Measurements from ENCODE around the gene COL28A1. TPM values are rescaled to one million over a fixed set of nuclear protein-coding genes. Genes with fewer than 3 reads are reported as not detected.

COL28A1 gene
- polyA plus RNA-seq, 3 donors: not detected

DNA sequence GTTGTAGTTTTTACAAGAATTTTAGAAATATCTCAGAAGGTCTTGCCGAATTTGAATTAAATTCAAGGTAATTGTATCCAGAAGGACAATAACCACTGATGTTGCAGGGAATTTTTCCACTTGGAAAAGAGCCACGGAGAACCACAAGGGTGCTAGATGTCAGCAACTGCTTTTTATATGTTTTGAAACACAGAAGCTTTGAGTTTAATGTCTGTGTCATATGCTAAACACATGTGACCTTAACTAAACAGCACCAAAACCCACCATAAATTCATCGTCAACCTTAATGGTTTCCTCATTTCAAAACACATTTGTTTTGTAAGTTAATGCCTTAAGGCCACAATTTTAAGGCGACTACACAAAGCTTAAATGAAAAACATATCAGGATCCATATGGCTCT is 106.9 kb downstream of the COL28A1 start:
- H3K27ac ChIP-seq (ENCODE audit: low read depth in 1 of 2, low read length in 2 of 2): no peak overlapping the region
- no peak for DNase-seq
- H3K4me1 ChIP-seq (ENCODE audit: control insufficient read depth in 1 of 2, insufficient read depth in 2 of 2, low read length in 2 of 2): peaks cover 3% of the 10 kb centered on the region in 2 donors
- no peak overlapping the region for H2AFZ ChIP-seq (ENCODE audit: insufficient read depth, low read depth, low read length, poor library complexity, severe bottlenecking)
- WGBS (ENCODE audit: insufficient coverage): 60% methylated on average over 1 of the region's 4 CpGs
- intact Hi-C loops (cut with micrococcal nuclease): no loop called here
- Mint-ChIP-seq H3K4me1 (peaks cover 2% of the 10 kb centered on the region), H3K36me3 (no peaks in the 10 kb centered on the region), H3K9me3 (peaks cover 0 to 2% (median 0%) of the 10 kb centered on the region in 7 donors), H3K27ac (no peak overlapping the region), H3K27me3 (ENCODE audit: low read depth in 3 of 3) (peaks cover 0 to 2% (median 0%) of the 10 kb centered on the region in 3 donors), H3K4me3 (no peak overlapping the region)
- TF ChIP-seq, protein P1, sequence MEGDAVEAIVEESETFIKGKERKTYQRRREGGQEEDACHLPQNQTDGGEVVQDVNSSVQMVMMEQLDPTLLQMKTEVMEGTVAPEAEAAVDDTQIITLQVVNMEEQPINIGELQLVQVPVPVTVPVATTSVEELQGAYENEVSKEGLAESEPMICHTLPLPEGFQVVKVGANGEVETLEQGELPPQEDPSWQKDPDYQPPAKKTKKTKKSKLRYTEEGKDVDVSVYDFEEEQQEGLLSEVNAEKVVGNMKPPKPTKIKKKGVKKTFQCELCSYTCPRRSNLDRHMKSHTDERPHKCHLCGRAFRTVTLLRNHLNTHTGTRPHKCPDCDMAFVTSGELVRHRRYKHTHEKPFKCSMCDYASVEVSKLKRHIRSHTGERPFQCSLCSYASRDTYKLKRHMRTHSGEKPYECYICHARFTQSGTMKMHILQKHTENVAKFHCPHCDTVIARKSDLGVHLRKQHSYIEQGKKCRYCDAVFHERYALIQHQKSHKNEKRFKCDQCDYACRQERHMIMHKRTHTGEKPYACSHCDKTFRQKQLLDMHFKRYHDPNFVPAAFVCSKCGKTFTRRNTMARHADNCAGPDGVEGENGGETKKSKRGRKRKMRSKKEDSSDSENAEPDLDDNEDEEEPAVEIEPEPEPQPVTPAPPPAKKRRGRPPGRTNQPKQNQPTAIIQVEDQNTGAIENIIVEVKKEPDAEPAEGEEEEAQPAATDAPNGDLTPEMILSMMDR (IDR thresholded peaks at IDR 0.05): no peak
- H3K27me3 ChIP-seq (ENCODE audit: control insufficient read depth in 2 of 2, insufficient read depth in 2 of 2, low read length in 2 of 2): no peaks in the 10 kb centered on the region
- no peaks in the 10 kb centered on the region for H4K20me1 ChIP-seq (ENCODE audit: insufficient read depth, low read length)
- no peaks in the 10 kb centered on the region for H3K9me3 ChIP-seq (replicated peaks in 1 of 2; ENCODE audit: control insufficient read depth in 1 of 2, insufficient read depth in 1 of 2, low read length in 2 of 2)
- H3K4me2 ChIP-seq (replicated peaks; ENCODE audit: extremely low read depth, low read length, poor library complexity, severe bottlenecking): no peak overlapping the region
- no peak overlapping the region for H3K4me3 ChIP-seq (replicated peaks in 1 of 3; ENCODE audit: low read depth in 2 of 3, low read length in 3 of 3)
- no peak overlapping the region for H3K9ac ChIP-seq (ENCODE audit: insufficient read depth, low read length, poor library complexity, severe bottlenecking)
- H3K79me2 ChIP-seq (ENCODE audit: insufficient read depth, low read length): no peaks in the 10 kb centered on the region
- no peaks in the 10 kb centered on the region for H3K36me3 ChIP-seq (replicated peaks in 1 of 2; ENCODE audit: control insufficient read depth in 1 of 2, insufficient read depth in 2 of 2, low read length in 2 of 2)

DNA sequence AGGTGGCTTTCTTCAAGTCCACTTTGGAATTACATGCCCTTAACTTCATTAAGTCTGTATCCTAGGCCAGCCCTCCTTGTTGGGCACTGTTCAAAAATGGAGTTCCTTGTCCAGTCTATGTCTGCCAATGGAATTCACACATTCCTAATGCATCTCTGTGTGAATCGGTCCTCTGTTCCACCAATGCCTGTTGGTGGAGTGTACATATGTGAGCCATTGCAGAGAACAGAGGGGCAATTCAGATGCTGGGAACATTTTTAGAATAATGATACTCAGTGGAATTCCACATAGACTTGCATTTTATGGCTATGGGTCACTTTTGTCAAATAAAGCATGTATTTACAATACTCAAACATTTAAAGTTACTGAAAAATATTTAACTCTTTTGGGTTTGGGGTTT is 108.3 kb downstream of the COL28A1 start:
- Mint-ChIP-seq H3K27me3 (ENCODE audit: low read depth in 3 of 3) (peaks cover 0 to 2% (median 0%) of the 10 kb centered on the region in 3 donors), H3K4me1 (peaks cover 2% of the 10 kb centered on the region), H3K27ac (no peak overlapping the region), H3K9me3 (peaks cover 0 to 2% (median 0%) of the 10 kb centered on the region in 7 donors), H3K36me3 (no peaks in the 10 kb centered on the region), H3K4me3 (no peak overlapping the region)
- no peaks in the 10 kb centered on the region for H3K79me2 ChIP-seq (ENCODE audit: insufficient read depth, low read length)
- no peak overlapping the region for H3K4me3 ChIP-seq (replicated peaks in 1 of 3; ENCODE audit: low read depth in 2 of 3, low read length in 3 of 3)
- no peaks in the 10 kb centered on the region for H3K27me3 ChIP-seq (ENCODE audit: control insufficient read depth in 2 of 2, insufficient read depth in 2 of 2, low read length in 2 of 2)
- H3K9me3 ChIP-seq (replicated peaks in 1 of 2; ENCODE audit: control insufficient read depth in 1 of 2, insufficient read depth in 1 of 2, low read length in 2 of 2): no peaks in the 10 kb centered on the region
- H3K27ac ChIP-seq (ENCODE audit: low read depth in 1 of 2, low read length in 2 of 2): no peak overlapping the region
- intact Hi-C loops (cut with micrococcal nuclease): no loop called here
- WGBS (ENCODE audit: insufficient coverage): no CpG with 5 or more reads among the region's 1 CpG
- TF ChIP-seq, protein P1 (IDR thresholded peaks at IDR 0.05): no peak
- H3K4me2 ChIP-seq (replicated peaks; ENCODE audit: extremely low read depth, low read length, poor library complexity, severe bottlenecking): no peak overlapping the region
- no peaks in the 10 kb centered on the region for H4K20me1 ChIP-seq (ENCODE audit: insufficient read depth, low read length)
- H3K36me3 ChIP-seq (replicated peaks in 1 of 2; ENCODE audit: control insufficient read depth in 1 of 2, insufficient read depth in 2 of 2, low read length in 2 of 2): no peaks in the 10 kb centered on the region
- peaks cover 3% of the 10 kb centered on the region in 2 donors for H3K4me1 ChIP-seq (ENCODE audit: control insufficient read depth in 1 of 2, insufficient read depth in 2 of 2, low read length in 2 of 2)
- H2AFZ ChIP-seq (ENCODE audit: insufficient read depth, low read depth, low read length, poor library complexity, severe bottlenecking): no peak overlapping the region
- H3K9ac ChIP-seq (ENCODE audit: insufficient read depth, low read length, poor library complexity, severe bottlenecking): no peak overlapping the region
- DNase-seq: no peak
